Esophagus muscularis mucosa (tissue), 4 donors: ENCODE measurements around the gene CFAP221. TPM values are rescaled to one million over a fixed set of nuclear protein-coding genes. Genes with fewer than 3 reads are reported as not detected.
A peak's percentile ranks its signal among the peaks of the same experiment; 100 is the strongest.

Source experiments
- DNase-seq: peaks from one replicate; pipeline ENCODE4 v3.0.0-alpha.2; 2017; ENCODE audit errors: extremely low spot score
- H3K27ac ChIP-seq, 4 donors: fragments of 200-600 bp; sonication (generic); replicated peaks in 1 of 4; 1 replicate in 3 of 4; 2 replicates in 1 of 4; pipeline ENCODE4 v1.5.1; 2016 to 2019; ENCODE audit warnings: mild to moderate bottlenecking in 1 of 4
- H3K27me3 ChIP-seq, 4 donors: fragments of 200-600 bp; sonication (generic); one replicate each; pipeline versions ENCODE4 v1.5.1 to v1.6.0; 2016 to 2019
- H3K36me3 ChIP-seq, 4 donors: fragments of 200-600 bp; sonication (generic); one replicate each; pipeline ENCODE4 v1.5.1; 2016 to 2019
- H3K4me1 ChIP-seq, 4 donors: fragments of 200-600 bp; sonication (generic); one replicate each; pipeline ENCODE4 v1.5.1; 2016 to 2019
- H3K4me3 ChIP-seq, 4 donors: fragments of 200-600 bp; sonication (generic); 1 replicate in 2 of 4; 2 replicates in 2 of 4; pipeline ENCODE4 v1.5.1; 2016 to 2019; ENCODE audit warnings: mild to moderate bottlenecking in 4 of 4, moderate library complexity in 1 of 4
- H3K9me3 ChIP-seq, 4 donors: fragments of 200-600 bp; sonication (generic); 1 replicate in 3 of 4; 2 replicates in 1 of 4; pipeline ENCODE4 v1.5.1; 2016 to 2019
- EP300 ChIP-seq: sonication (generic); formaldehyde crosslinking; IDR thresholded peaks from one replicate; pipeline ENCODE4 v1.6.1; 2017; ENCODE audit warnings: antibody characterized with exemption
- POLR2A ChIP-seq: fragments of 450-650 bp; IDR thresholded peaks from one replicate; pipeline ENCODE4 v1.6.1; 2017; ENCODE audit warnings: antibody characterized with exemption, moderate library complexity, mild to moderate bottlenecking, low read depth
- POLR2AphosphoS5 ChIP-seq, 2 donors: sonication (generic); formaldehyde crosslinking; IDR thresholded peaks; one replicate each; pipeline ENCODE4 v1.6.1; 2017; ENCODE audit warnings: antibody characterized with exemption in 2 of 2
- WGBS: methylation state at CpG from one replicate; pipeline ENCODE4 v1.1.5; 2018; 5-methylcytosine and 5-hydroxymethylcytosine counted together
- intact Hi-C: fragments of 100-400 bp; cut with DNase I; formaldehyde crosslinking; loops from one replicate; pipeline ENCODE4 v1.15.1; 2023
- total RNA-seq, 4 donors: library from RNA; depleted of rRNA; stranded (reverse); fragments of >200 nt; gene quantifications; one replicate each; pipeline versions ENCODE4 v1.1.0 to v1.2.1, GENCODE V29; 2016
- TF ChIP-seq, protein P1 (sequence below), 3 experiments: fragments of 200-600 bp in 2 of 3; fragments of 450-650 bp in 1 of 3; sonication (generic) in 2 of 3; IDR thresholded peaks; one replicate each; pipeline ENCODE4 v1.5.1; 2017 to 2019; ENCODE audit warnings: antibody characterized with exemption in 3 of 3, mild to moderate bottlenecking in 2 of 3, moderate library complexity in 1 of 3

Gene CFAP221
- total RNA-seq, 4 donors from 2014 or later = 0.17 to 0.97 (median 0.29) TPM

DNA sequence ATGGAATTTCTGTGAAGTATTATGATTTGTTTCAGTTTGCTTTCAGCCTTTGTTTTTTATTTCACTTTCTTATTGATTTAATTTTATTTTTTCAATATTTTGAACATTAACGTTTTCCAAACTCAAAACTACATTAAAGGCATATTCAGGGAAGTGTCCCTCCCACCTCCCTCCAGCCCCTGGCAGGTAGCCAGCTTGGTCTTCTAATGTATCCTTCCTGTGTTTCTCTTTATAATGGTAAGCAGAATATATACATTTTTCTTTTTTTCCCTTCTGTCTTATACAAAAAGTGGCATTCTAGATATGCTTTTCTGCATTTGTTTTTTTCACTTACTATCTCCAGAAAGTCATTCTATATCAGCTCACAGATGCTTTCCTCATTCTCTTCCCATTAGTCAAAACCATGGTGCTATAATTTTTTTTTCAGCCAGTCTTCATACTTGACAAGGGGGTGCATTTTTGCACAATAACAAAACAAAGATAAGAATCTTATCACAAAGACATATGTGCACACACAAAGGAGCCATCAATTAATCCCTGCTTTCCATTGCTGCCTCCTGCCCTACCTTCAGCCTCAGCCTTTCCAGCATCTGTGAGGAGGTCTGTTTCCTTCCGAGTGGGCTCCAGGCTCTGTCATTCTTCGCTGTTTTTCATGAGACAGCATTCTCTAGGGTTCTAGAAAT is 101.1 kb downstream of the CFAP221 start:
- Histone ChIP-seq H3K9me3 (peaks cover 0 to 6% (median 1%) of the 10 kb centered on the region in 4 donors), H3K36me3 (no peaks in the 10 kb centered on the region), H3K27me3 (no peaks in the 10 kb centered on the region), H3K4me1 (peaks cover 0 to 6% (median 0%) of the 10 kb centered on the region in 4 donors), H3K4me3 (no peak overlapping the region), H3K27ac (no peak overlapping the region)
- DNase-seq = peak; percentile 4
- TF ChIP-seq POLR2A (no peak), POLR2AphosphoS5 (IDR thresholded peaks at IDR 0.05) (no peak), EP300 (no peak)
- TF ChIP-seq, protein P1, sequence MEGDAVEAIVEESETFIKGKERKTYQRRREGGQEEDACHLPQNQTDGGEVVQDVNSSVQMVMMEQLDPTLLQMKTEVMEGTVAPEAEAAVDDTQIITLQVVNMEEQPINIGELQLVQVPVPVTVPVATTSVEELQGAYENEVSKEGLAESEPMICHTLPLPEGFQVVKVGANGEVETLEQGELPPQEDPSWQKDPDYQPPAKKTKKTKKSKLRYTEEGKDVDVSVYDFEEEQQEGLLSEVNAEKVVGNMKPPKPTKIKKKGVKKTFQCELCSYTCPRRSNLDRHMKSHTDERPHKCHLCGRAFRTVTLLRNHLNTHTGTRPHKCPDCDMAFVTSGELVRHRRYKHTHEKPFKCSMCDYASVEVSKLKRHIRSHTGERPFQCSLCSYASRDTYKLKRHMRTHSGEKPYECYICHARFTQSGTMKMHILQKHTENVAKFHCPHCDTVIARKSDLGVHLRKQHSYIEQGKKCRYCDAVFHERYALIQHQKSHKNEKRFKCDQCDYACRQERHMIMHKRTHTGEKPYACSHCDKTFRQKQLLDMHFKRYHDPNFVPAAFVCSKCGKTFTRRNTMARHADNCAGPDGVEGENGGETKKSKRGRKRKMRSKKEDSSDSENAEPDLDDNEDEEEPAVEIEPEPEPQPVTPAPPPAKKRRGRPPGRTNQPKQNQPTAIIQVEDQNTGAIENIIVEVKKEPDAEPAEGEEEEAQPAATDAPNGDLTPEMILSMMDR (IDR thresholded peaks at IDR 0.05) = no peak
- 59% methylated on average over 3 of the region's 3 CpGs for WGBS
- intact Hi-C loops = no loop called here

DNA sequence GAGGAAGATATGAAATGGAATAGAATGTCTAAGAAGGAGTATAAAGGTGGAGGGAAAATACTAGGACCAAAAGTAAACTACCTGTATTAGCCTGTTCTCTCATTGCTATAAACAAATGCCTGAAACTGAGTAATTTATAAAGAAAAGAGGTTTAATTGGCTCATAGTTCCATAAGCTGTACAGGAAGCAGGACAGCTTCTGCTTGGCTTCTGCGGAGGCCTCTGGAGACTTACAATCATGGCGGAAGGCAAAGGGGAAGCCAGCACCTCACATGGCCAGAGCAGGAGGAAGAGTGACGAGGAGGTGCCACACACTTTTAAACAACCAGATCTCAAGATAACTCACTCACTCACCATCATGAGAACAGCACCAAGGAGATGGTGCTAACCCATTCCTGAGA is 101.9 kb downstream of the CFAP221 start:
- Histone ChIP-seq H3K27ac (no peak overlapping the region), H3K4me1 (peaks cover 0 to 6% (median 0%) of the 10 kb centered on the region in 4 donors), H3K4me3 (no peak overlapping the region), H3K9me3 (peaks cover 0 to 6% (median 1%) of the 10 kb centered on the region in 4 donors), H3K27me3 (no peaks in the 10 kb centered on the region), H3K36me3 (no peaks in the 10 kb centered on the region)
- DNase-seq = peak; percentile 39
- TF ChIP-seq POLR2AphosphoS5 (IDR thresholded peaks at IDR 0.05) (no peak), POLR2A (no peak), EP300 (no peak)
- TF ChIP-seq, protein P1 (IDR thresholded peaks at IDR 0.05) = no peak
- intact Hi-C loops = no loop called here
- WGBS = 89% methylated on average over 3 of the region's 3 CpGs

DNA sequence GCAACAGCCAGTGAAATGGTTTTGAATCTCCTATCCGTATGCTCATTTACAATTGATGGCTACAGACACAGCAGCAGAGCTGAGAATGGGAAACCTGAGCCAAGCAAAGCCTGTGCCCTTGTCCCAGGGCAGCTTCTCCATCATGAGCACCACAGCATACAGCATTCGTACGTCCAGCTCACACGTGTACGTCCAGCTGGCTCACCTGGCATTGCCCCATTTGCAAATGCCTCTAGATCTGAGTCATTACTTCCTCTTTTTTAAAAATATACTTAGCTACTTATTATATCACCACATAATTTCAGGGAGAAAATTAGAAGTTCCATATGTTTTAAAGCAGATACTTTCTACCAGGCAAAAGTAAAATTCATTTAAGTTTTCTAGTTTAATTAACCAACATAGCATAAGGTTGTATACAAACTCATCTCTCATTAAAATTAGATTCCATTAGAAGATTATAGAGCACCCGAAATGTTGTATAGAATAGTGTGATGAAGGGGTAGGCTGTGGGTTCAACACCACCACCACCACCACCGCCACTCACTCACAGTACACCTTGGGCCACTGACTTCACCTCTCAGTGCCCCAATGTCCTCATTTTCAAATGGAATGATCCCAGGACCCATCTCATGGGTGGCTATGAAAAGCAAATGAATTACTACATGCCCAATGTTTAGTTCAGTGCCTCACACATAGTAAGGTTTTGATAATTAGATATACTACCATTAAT is 103.4 kb downstream of the CFAP221 start:
- H3K27me3 ChIP-seq = no peaks in the 10 kb centered on the region
- H3K9me3 ChIP-seq = peaks cover 0 to 6% (median 1%) of the 10 kb centered on the region in 4 donors
- intact Hi-C loops = no loop called here
- 73% methylated on average over 7 of the region's 7 CpGs for WGBS
- H3K4me3 ChIP-seq = no peak overlapping the region
- H3K36me3 ChIP-seq = no peaks in the 10 kb centered on the region
- no peak overlapping the region for H3K27ac ChIP-seq
- peaks cover 0 to 8% (median 2%) of the 10 kb centered on the region in 4 donors for H3K4me1 ChIP-seq
- TF ChIP-seq POLR2A (no peak), EP300 (no peak), POLR2AphosphoS5 (IDR thresholded peaks at IDR 0.05) (no peak)
- TF ChIP-seq, protein P1 (IDR thresholded peaks at IDR 0.05) = no peak
- no peak for DNase-seq

DNA sequence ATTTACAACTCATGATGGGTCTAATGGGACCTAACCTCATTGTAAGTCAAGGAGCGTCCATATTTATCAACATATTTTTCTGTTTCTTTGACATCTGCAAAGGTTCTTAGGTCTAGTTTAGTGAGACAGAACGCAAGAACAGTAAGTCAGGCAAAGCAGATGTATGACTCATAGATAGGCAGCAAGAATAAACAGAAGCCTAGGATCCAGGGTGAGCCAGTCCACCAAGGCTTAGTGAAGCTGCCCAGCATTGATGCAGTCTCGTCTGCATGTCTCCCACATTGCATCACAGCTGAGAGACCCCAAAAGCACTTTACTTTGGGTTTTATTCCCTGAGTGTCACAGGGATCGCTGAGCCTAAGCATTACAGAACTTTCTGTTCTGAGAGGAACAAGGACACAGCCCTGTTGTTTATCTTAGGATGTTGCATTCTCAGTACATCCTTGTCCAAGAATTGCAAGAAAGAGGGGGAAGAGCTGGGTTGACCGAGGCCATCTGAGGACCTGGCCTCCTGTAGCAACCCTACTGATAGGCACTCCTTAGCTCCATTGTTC is 105.2 kb downstream of the CFAP221 start:
- DNase-seq = peak; percentile 26
- TF ChIP-seq POLR2AphosphoS5 (IDR thresholded peaks at IDR 0.05) = no peak
- TF ChIP-seq POLR2A = no peak
- no peak for TF ChIP-seq EP300
- TF ChIP-seq, protein P1 (IDR thresholded peaks at IDR 0.05) = no peak
- intact Hi-C loops = no loop called here
- WGBS = 89% methylated on average over 5 of the region's 5 CpGs
- no peak overlapping the region for H3K4me3 ChIP-seq
- H3K4me1 ChIP-seq = peaks cover 0 to 8% (median 2%) of the 10 kb centered on the region in 4 donors
- H3K36me3 ChIP-seq = no peaks in the 10 kb centered on the region
- no peaks in the 10 kb centered on the region for H3K27me3 ChIP-seq
- H3K27ac ChIP-seq = no peak overlapping the region
- peaks cover 0 to 6% (median 1%) of the 10 kb centered on the region in 4 donors for H3K9me3 ChIP-seq
